Gastroesophageal sphincter (tissue), 4 donors: ENCODE results near the gene TMC7. TPM values are rescaled to one million over a fixed set of nuclear protein-coding genes. Genes with fewer than 3 reads are reported as not detected.

Source experiments
- ATAC-seq: fragments of 150-250 bp; one replicate; pipeline ENCODE4 v1.9.1; 2016; ENCODE audit warnings: mild to moderate bottlenecking, moderate library complexity
- H3K27ac ChIP-seq, 4 donors: fragments of 200-600 bp; sonication (generic) in 3 of 4; 1 replicate in 3 of 4; 2 replicates in 1 of 4; pipeline ENCODE4 v1.5.1; 2016 to 2019
- H3K27me3 ChIP-seq: fragments of 200-600 bp; sonication (generic); one replicate; pipeline ENCODE4 v1.5.1; 2019
- H3K36me3 ChIP-seq, 2 donors: fragments of 200-600 bp; sonication (generic); one replicate each; pipeline ENCODE4 v1.5.1; 2019; ENCODE audit warnings: control low read depth in 1 of 2
- H3K4me1 ChIP-seq, 3 donors: fragments of 200-600 bp; sonication (generic); 1 replicate in 2 of 3; 2 replicates in 1 of 3; pipeline ENCODE4 v1.5.1; 2016 to 2019; ENCODE audit warnings: control low read depth in 2 of 3
- H3K4me3 ChIP-seq, 2 donors: fragments of 200-600 bp; sonication (generic); one replicate each; pipeline ENCODE4 v1.5.1; 2019; ENCODE audit warnings: mild to moderate bottlenecking in 1 of 2, moderate library complexity in 1 of 2
- H3K9me3 ChIP-seq, 3 donors: fragments of 200-600 bp; sonication (generic); one replicate each; pipeline ENCODE4 v1.5.1; 2017 to 2019; ENCODE audit warnings: control low read depth in 2 of 3
- EP300 ChIP-seq: sonication (generic); formaldehyde crosslinking; IDR thresholded peaks from one replicate; pipeline ENCODE4 v1.6.1; 2017; ENCODE audit warnings: antibody characterized with exemption, mild to moderate bottlenecking
- POLR2A ChIP-seq, 2 donors: fragments of 450-650 bp; IDR thresholded peaks; one replicate each; pipeline ENCODE4 v1.6.1; 2017; ENCODE audit warnings: antibody characterized with exemption in 2 of 2, mild to moderate bottlenecking in 2 of 2, moderate library complexity in 1 of 2
- POLR2AphosphoS5 ChIP-seq: sonication (generic); formaldehyde crosslinking; IDR thresholded peaks from one replicate; pipeline ENCODE4 v1.6.1; 2017; ENCODE audit warnings: antibody characterized with exemption
- WGBS, 2 donors: methylation state at CpG; one replicate each; pipeline ENCODE4 v1.1.5; 2018; ENCODE audit warnings: low coverage in 1 of 2; 5-methylcytosine and 5-hydroxymethylcytosine counted together
- total RNA-seq, 4 donors: library from RNA; depleted of rRNA; stranded (reverse); fragments of >200 nt; gene quantifications; one replicate each; pipeline ENCODE4 v1.1.0, GENCODE V29; 2016
- TF ChIP-seq, protein P1 (sequence below), 4 experiments: fragments of 200-600 bp in 2 of 4; fragments of 450-650 bp in 2 of 4; sonication (generic) in 1 of 4; IDR thresholded peaks; one replicate each; pipeline ENCODE4 v1.5.1; 2017 to 2019; ENCODE audit warnings: antibody characterized with exemption in 4 of 4, mild to moderate bottlenecking in 2 of 4, moderate library complexity in 2 of 4

TMC7 gene
- total RNA-seq, 4 donors from 2014 or later = 0.40 to 0.85 (median 0.60) TPM

- H3K4me1 ChIP-seq = no peaks in the 10 kb centered on the region
- no peaks in the 10 kb centered on the region for H3K27me3 ChIP-seq
- no peak for TF ChIP-seq POLR2AphosphoS5
- TF ChIP-seq, protein P1, sequence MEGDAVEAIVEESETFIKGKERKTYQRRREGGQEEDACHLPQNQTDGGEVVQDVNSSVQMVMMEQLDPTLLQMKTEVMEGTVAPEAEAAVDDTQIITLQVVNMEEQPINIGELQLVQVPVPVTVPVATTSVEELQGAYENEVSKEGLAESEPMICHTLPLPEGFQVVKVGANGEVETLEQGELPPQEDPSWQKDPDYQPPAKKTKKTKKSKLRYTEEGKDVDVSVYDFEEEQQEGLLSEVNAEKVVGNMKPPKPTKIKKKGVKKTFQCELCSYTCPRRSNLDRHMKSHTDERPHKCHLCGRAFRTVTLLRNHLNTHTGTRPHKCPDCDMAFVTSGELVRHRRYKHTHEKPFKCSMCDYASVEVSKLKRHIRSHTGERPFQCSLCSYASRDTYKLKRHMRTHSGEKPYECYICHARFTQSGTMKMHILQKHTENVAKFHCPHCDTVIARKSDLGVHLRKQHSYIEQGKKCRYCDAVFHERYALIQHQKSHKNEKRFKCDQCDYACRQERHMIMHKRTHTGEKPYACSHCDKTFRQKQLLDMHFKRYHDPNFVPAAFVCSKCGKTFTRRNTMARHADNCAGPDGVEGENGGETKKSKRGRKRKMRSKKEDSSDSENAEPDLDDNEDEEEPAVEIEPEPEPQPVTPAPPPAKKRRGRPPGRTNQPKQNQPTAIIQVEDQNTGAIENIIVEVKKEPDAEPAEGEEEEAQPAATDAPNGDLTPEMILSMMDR (IDR thresholded peaks at IDR 0.05) = no peak
- no peak for TF ChIP-seq EP300
- TF ChIP-seq POLR2A (IDR thresholded peaks at IDR 0.05) = no peak
- ATAC-seq = no peak
- no peak overlapping the region for H3K4me3 ChIP-seq
- H3K9me3 ChIP-seq = peaks cover 0 to 7% (median 0%) of the 10 kb centered on the region in 3 donors
- H3K27ac ChIP-seq = no peak overlapping the region
- H3K36me3 ChIP-seq = no peaks in the 10 kb centered on the region
- 40 to 44% methylated on average over 9 to 12 of the region's 16 CpGs for WGBS, 2 donors
These were observed 118.6 kb downstream of the TMC7 start for GRCh38 chr16:19102187-19102872.

GRCh38 chr16:19104607-19105006 is 120.9 kb downstream of the TMC7 start:
- Histone ChIP-seq H3K36me3 (no peaks in the 10 kb centered on the region), H3K9me3 (peaks cover 0 to 7% (median 0%) of the 10 kb centered on the region in 3 donors), H3K4me1 (no peaks in the 10 kb centered on the region), H3K27ac (no peak overlapping the region), H3K4me3 (no peak overlapping the region), H3K27me3 (no peaks in the 10 kb centered on the region)
- ATAC-seq = no peak
- WGBS, 2 donors = 47 to 50% methylated on average over 2 of the region's 5 CpGs
- TF ChIP-seq, protein P1 (IDR thresholded peaks at IDR 0.05) = no peak
- TF ChIP-seq EP300 (no peak), POLR2A (IDR thresholded peaks at IDR 0.05) (no peak), POLR2AphosphoS5 (no peak)

DNA sequence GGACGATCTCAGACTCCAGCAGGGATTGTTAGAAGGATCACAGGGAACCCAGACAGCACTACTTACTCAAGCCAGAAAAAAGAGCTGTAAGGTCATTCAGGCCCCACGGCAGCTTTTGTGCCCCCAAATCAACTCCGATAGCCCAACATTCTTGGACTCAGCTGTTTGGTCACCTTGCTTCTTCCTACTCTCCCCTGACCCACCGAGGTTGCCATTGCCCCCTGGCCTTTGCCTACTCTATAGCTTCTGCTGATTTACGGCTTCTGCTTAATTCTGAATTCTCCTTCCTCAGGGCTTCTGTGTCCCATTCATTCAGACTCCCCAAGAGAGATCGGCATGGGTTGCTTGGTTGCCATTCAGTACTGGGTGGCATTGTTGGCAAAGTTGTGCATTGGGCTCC is 121.4 kb downstream of the TMC7 start:
- Histone ChIP-seq H3K36me3 (no peaks in the 10 kb centered on the region), H3K27me3 (no peaks in the 10 kb centered on the region), H3K4me3 (no peak overlapping the region), H3K4me1 (no peaks in the 10 kb centered on the region), H3K9me3 (peaks cover 0 to 3% (median 0%) of the 10 kb centered on the region in 3 donors), H3K27ac (no peak overlapping the region)
- no peak for ATAC-seq
- no peak for TF ChIP-seq POLR2AphosphoS5
- no peak for TF ChIP-seq POLR2A (IDR thresholded peaks at IDR 0.05)
- TF ChIP-seq EP300 = no peak
- TF ChIP-seq, protein P1 (IDR thresholded peaks at IDR 0.05) = no peak
- 71 to 76% methylated on average over 3 to 5 of the region's 6 CpGs for WGBS, 2 donors

GRCh38 chr16:19105891-19106624 is 122.3 kb downstream of the TMC7 start:
- WGBS, 2 donors = 56 to 74% methylated on average over 8 to 10 of the region's 11 CpGs
- Histone ChIP-seq H3K9me3 (no peaks in the 10 kb centered on the region), H3K4me1 (no peaks in the 10 kb centered on the region), H3K27ac (no peak overlapping the region), H3K4me3 (no peak overlapping the region), H3K27me3 (no peaks in the 10 kb centered on the region), H3K36me3 (no peaks in the 10 kb centered on the region)
- TF ChIP-seq, protein P1 (IDR thresholded peaks at IDR 0.05) = no peak
- no peak for TF ChIP-seq POLR2A (IDR thresholded peaks at IDR 0.05)
- no peak for TF ChIP-seq EP300
- no peak for TF ChIP-seq POLR2AphosphoS5
- ATAC-seq = no peak

DNA sequence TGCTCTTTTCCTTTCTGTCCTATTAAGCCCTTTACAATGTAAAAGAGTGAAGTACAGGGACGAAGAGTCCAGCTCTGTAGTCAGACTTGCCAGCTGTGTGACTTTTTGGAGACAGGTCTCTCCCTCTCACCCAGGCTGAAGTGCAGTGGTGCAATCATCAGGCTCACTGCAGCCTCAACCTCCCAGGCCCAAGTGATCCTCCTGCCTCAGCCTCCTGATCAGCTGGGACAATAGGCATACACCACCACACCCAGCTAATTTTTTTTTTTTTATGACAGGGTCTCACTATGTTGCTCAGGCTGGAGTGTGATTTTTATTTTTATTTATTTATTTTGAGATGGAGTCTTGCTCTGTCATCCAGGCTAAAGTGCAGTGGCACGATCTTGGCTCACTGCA is 122.9 kb downstream of the TMC7 start:
- Histone ChIP-seq H3K9me3 (no peaks in the 10 kb centered on the region), H3K4me3 (no peak overlapping the region), H3K27ac (no peak overlapping the region), H3K4me1 (no peaks in the 10 kb centered on the region), H3K27me3 (no peaks in the 10 kb centered on the region), H3K36me3 (no peaks in the 10 kb centered on the region)
- TF ChIP-seq POLR2A (IDR thresholded peaks at IDR 0.05) = no peak
- ATAC-seq = no peak
- WGBS, 2 donors = 80 to 86% methylated on average over 2 of the region's 2 CpGs
